GM12874 (cell line): ENCODE measurements around the gene HOXA3.

Experiments
- TF ChIP-seq, protein P1 (sequence below): IDR thresholded peaks from 2 replicates; pipeline ENCODE4 v1.5.1; 2011; ENCODE audit warnings: low read depth, mild to moderate bottlenecking, control low read depth, low read length, moderate library complexity; ENCODE audit not compliant: insufficient read depth

Gene HOXA3

DNA sequence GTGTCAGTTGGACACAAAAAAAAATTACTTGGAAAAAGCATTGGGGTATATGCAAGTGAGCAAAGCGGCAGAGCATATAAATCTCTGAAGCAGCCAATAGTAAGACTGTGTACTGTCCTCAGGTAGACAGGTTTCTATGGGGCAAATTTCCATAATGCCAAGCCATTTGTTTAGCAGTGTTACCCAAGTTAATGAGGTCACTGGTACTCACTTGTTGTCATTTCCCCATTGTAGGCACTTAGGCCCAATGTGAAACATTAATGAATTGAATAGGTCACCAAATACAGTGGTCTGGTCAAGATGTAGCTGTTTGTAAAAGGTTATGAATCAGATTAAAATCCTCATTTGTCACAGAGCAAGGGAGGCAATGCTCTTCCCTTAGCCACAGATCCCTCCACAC lies 84.1 kb downstream of the HOXA3 start:
- TF ChIP-seq, protein P1, sequence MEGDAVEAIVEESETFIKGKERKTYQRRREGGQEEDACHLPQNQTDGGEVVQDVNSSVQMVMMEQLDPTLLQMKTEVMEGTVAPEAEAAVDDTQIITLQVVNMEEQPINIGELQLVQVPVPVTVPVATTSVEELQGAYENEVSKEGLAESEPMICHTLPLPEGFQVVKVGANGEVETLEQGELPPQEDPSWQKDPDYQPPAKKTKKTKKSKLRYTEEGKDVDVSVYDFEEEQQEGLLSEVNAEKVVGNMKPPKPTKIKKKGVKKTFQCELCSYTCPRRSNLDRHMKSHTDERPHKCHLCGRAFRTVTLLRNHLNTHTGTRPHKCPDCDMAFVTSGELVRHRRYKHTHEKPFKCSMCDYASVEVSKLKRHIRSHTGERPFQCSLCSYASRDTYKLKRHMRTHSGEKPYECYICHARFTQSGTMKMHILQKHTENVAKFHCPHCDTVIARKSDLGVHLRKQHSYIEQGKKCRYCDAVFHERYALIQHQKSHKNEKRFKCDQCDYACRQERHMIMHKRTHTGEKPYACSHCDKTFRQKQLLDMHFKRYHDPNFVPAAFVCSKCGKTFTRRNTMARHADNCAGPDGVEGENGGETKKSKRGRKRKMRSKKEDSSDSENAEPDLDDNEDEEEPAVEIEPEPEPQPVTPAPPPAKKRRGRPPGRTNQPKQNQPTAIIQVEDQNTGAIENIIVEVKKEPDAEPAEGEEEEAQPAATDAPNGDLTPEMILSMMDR = no peak

DNA sequence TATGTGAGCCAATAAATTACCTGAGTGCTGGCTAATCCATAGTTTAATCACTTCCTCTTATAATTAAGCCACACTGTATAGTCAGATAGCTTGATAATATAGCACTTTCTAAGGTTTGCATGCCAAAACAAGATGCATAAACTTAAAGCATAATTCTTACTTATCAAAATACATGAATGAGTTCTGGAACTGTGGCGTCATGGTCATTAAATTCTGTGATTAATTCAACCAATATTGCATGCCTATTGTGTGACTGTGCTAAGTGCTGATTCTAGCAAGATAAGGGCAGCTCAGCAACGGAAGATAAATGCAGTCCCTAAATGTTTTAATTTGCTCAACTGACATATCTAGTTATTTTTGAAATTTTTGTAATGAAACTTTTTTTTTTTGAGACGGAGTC lies 86.2 kb downstream of the HOXA3 start:
- TF ChIP-seq, protein P1 = no peak

DNA sequence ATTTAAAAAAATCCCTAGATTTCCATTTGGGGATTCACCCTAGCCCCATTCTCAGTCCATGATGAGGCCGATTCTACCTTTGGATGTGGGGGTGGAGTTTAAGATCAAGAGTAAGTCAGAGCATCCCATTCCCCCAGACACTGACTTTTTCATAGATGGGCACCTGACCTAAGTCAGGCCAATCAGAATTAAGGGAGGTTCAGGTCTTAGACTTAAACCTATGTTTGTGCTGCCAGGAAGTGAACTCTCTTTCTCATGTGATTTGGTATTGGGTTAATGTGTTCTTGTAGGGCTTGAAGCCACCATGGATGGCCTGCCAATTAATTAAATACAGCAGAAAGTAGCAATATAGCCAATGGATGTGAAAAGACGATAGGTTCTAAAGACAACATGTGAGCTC lies 86.7 kb downstream of the HOXA3 start:
- TF ChIP-seq, protein P1 = no peak

DNA sequence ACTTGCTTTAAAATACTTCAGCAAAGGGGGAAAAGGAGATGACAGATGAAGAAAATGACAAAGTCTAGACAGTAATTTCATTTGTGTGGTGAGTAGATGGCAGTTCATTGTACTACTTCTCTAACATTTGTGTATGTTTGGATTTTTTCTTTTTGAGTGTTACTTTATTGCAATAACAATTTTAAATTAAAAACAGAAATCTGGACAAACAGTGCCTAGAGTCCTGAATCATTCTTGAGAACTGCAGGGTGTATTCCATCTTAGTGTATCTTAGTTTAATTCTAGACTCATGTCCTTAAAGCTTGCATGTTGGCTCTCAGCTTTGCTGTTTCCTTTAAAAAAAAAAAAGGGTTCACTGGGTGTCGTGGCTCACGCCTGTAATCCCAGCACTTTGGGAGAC lies 87.7 kb downstream of the HOXA3 start:
- TF ChIP-seq, protein P1 = no peak

DNA sequence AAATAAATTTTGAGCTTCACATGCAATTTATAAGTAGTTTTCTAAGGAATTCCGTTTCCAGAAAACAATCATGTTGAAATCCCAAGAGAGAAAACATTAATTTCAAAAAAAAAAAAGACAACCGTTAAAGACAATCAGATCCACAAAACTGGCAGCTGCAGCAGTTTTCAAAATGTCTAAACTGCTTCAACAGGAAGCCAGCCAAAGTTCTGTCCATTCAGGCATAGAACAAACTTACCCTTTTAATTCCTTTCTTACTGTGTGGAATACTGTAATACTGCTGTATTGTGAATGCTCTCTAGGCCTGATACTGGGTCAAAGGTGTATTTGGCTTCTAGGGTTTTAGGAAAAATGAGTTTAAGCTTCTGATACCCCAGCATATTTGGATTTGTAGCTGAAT lies 88.2 kb downstream of the HOXA3 start:
- TF ChIP-seq, protein P1 = no peak

DNA sequence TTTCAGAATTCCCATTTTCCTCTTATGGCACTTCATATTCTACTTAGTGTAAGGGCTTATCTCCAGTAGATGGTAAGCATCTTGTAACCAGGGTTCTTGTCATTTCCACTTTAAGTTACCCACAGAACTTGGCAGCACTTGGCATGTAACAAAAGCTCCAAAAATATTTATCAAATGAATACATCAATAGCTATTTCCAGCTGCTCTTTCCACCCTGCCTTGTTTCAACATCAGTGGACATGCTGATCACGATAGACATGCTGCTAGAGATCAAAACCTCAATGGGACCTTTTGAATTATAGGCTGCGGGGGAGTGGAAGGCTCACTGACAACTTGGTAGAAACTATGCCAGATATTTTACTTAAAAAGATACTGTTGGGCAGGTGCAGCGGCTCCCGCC lies 89.4 kb downstream of the HOXA3 start:
- TF ChIP-seq, protein P1 = no peak
